Activated CD4-positive, alpha-beta T cell treated with anti-CD3 and anti-CD28 coated beads for 36 hours (primary cell): ENCODE measurements around the gene PRM1. TPM values are rescaled to one million over a fixed set of nuclear protein-coding genes. Genes with fewer than 3 reads are reported as not detected.

Experiments
- ATAC-seq: fragments of 200-7000 bp; cut with Tn5 transposase; one replicate; pipeline ENCODE4 v1.10.0; 2021; ENCODE audit warnings: mild to moderate bottlenecking, moderate library complexity
- CTCF ChIA-PET: fragments of 350-600 bp; sonication (Branson Sonifier 250); formaldehyde crosslinking; loops from one replicate; lab custom pipeline; 2021; ENCODE audit warnings: antibody characterized with exemption; lab: Charles Lee
- POLR2A ChIA-PET: fragments of 350-600 bp; sonication (Branson Sonifier 250); formaldehyde crosslinking; loops from one replicate; lab custom pipeline; 2021; ENCODE audit warnings: antibody characterized with exemption, inconsistent platforms; lab: Charles Lee
- DNase-seq: peaks from one replicate; pipeline ENCODE4 v3.0.0-alpha.2; 2020
- H3K27ac Mint-ChIP-seq: one replicate; pipeline ENCODE4 v1.8.0; 2021; ENCODE audit warnings: mixed read lengths
- H3K27me3 Mint-ChIP-seq: one replicate; pipeline ENCODE4 v1.8.0; 2021; ENCODE audit warnings: mixed read lengths
- H3K36me3 Mint-ChIP-seq: one replicate; pipeline ENCODE4 v1.8.0; 2021; ENCODE audit warnings: low read depth, mixed read lengths
- H3K4me1 Mint-ChIP-seq: one replicate; pipeline ENCODE4 v1.8.0; 2021; ENCODE audit warnings: mixed read lengths
- H3K4me3 Mint-ChIP-seq: one replicate; pipeline ENCODE4 v1.8.0; 2021; ENCODE audit warnings: mild to moderate bottlenecking, moderate library complexity, mixed read lengths
- H3K9me3 Mint-ChIP-seq: one replicate; pipeline ENCODE4 v1.8.0; 2021; ENCODE audit warnings: low read depth, mixed read lengths
- intact Hi-C, 2 experiments: fragments of 100-400 bp; cut with DNase I in 1 of 2; cut with micrococcal nuclease in 1 of 2; formaldehyde crosslinking; loops; one replicate each; pipeline versions ENCODE4 v1.14.2 to v1.15.1; 2022 to 2024; cut with DNase I, micrococcal nuclease
- total RNA-seq, 2 experiments: library from RNA; stranded (reverse); gene quantifications; one replicate each; pipeline ENCODE4 v1.2.3, GENCODE V29; 2021

Gene PRM1
- total RNA-seq, 2 experiments from 2014 or later, result not detected

DNA sequence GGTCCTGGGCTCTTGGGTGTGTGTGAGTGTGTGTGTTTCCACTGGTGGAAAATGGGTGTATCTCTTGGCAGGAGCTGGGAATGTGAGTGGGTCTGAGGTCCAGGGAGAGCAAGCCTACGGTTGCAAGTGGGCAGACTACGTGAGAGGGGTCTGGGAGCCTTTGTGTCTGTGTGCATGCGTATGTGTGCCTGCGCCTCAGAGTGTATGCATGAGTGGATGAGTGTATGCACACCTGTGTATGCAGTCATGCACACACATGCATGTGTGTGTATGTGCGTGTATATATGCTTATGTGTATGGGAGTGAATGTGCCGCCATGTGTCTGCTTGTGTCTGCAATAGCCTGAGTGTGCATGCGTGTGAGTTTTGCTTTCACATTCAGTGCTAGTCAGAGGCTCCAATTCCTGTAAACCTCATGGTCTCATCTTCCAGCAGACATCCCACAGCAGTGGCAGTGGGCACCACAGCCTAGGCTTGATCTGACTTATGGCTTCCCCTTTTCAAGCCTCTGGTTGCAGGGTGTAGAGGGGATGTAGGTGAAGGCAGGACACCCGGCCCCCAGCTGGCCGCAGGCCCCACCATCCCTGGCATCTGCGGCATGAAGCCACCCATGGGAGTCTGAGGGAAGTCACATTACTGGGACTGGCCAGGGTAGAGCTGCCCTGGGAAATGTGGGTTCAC is 44.4 kb upstream of the PRM1 start:
- POLR2A ChIA-PET, result no interaction called here
- no peak overlapping the region for H3K4me3 Mint-ChIP-seq
- ATAC-seq (peak; percentile 57), DNase-seq (peak; percentile 67)
- CTCF ChIA-PET, result interaction anchor here (0.9 to 1.4 kb wide), 3 partner anchors 9 to 53 kb away, joined by 3 to 4 read pairs (median 3); no protein-coding TSS in a partner anchor
- peaks cover 50% of the 10 kb centered on the region for H3K4me1 Mint-ChIP-seq
- H3K9me3 Mint-ChIP-seq, result no peaks in the 10 kb centered on the region
- H3K27ac Mint-ChIP-seq, result peak overlapping the region; percentile 63
- intact Hi-C loops, result loop anchor here in 1 of 2 experiments (2.0 kb wide), 1 partner anchor 13 kb away; no protein-coding TSS in a partner anchor
- H3K27me3 Mint-ChIP-seq, result no peaks in the 10 kb centered on the region
- H3K36me3 Mint-ChIP-seq, result no peaks in the 10 kb centered on the region

DNA sequence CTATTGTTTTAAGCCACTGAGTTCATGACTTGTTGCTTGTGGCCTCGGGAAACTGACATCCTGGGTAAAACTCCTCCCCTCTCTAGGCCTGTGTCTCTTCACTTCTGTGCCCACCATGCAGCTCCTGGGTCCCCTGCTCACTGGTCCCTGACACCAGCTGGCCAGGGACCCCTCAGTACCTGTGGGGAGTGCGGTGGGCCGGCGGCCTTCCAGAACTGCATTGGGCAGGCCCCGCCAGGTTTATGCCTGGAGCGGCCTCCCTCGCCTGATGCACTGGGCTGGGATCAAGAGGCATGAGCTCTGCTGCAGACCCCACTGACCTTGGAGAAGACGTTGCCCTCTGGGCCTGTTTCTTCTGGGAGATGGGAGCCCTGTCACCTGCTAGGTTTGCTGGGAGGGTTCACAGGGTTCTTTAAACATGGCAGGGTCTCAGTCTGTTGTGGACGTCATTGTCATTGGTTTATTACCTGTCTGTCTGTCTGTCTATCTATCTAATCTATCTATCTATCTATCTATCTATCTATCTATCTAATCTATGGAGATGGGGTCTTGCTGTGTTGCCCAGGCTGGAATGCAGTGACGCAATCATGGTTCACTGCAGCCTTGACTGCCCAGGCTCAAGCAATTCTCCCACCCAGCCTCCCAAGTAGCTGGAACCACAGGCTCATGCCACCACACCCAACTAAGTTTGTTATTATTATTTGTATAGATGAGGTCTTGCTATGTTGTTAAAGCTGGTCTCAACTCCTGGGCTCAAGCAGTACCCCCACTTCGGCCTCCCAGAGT is 42.6 kb upstream of the PRM1 start:
- Mint-ChIP-seq H3K27ac (no peak overlapping the region), H3K27me3 (no peaks in the 10 kb centered on the region), H3K9me3 (no peaks in the 10 kb centered on the region), H3K4me1 (peaks cover 38% of the 10 kb centered on the region), H3K4me3 (no peak overlapping the region), H3K36me3 (no peaks in the 10 kb centered on the region)
- ATAC-seq, result no peak
- no peak for DNase-seq
- ChIA-PET CTCF (interaction anchor here (0.5 to 1.4 kb wide), 3 partner anchors 11 to 171 kb away, joined by 3 to 4 read pairs (median 3); no protein-coding TSS in a partner anchor), POLR2A (no interaction called here)
- intact Hi-C loops, result no loop called here

DNA sequence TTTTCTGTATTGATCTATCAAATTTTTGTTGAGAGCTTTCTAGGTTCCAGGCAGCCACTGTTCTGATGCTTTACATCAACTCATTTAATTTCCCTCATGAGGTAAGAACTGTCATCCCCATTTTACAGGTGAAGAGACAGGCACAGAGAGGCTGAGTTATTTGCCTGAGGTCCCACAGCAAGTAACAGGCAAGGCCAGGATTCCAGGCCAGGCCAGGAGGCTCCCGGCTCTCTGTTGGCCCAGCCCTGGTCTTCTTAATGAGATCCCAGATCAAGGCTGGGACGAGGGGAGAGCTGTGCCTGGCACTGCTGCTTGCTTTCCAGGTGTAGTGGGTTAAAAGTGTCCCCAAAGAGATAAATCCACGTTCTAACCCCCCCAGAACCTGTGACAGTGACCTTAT is 41.7 kb upstream of the PRM1 start:
- Mint-ChIP-seq H3K4me1 (peaks cover 29% of the 10 kb centered on the region), H3K9me3 (no peaks in the 10 kb centered on the region), H3K27me3 (no peaks in the 10 kb centered on the region), H3K27ac (no peak overlapping the region), H3K36me3 (no peaks in the 10 kb centered on the region), H3K4me3 (no peak overlapping the region)
- ATAC-seq, result no peak
- intact Hi-C loops, result no loop called here
- ChIA-PET POLR2A (no interaction called here), CTCF (no interaction called here)
- DNase-seq, result no peak

DNA sequence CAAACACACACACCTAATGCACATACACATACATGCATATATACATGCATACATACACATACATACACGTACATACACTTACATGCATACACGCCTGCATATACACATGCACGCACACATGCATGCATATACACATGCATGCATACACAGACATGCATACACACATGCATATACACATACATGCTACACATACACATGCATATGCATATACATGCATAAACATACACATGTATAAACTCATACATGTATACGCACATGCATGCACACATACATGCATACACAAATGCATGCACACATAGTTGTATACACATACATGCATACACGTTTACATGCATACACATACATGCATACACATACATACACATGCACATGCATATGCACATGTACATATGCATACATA is 40.5 kb upstream of the PRM1 start:
- H3K9me3 Mint-ChIP-seq, result no peaks in the 10 kb centered on the region
- POLR2A ChIA-PET, result no interaction called here

DNA sequence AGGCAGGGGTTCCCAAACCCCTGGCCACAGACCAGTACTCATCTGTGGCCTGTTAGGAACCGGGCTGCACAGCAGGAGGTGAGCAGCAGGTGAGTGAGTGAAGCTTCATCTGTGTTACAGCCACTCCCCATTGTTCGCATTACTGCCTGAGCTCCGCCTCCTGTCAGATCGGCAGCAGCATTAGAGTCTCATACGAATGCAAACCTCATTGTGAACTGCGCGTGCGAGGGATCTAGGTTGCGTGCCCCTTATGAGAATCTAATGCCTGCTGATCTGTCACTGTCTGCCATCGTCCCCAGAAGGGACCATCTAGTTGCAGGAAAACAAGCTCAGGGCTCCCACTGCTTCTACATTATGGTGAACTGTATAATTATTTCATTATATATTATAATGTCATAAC is 39.0 kb upstream of the PRM1 start:
- H3K4me3 Mint-ChIP-seq, result no peak overlapping the region
- ATAC-seq (no peak), DNase-seq (no peak)
- no peak overlapping the region for H3K27ac Mint-ChIP-seq
- no peaks in the 10 kb centered on the region for H3K36me3 Mint-ChIP-seq
- ChIA-PET CTCF (no interaction called here), POLR2A (interaction anchor here (1.4 kb wide), 1 partner anchor 8 kb away, joined by 3 read pairs; no protein-coding TSS in a partner anchor)
- intact Hi-C loops, result no loop called here
- H3K9me3 Mint-ChIP-seq, result no peaks in the 10 kb centered on the region
- peaks cover 5% of the 10 kb centered on the region for H3K4me1 Mint-ChIP-seq
- no peaks in the 10 kb centered on the region for H3K27me3 Mint-ChIP-seq

More for the DNA sequence above, 40.5 kb upstream of the PRM1 start:
- intact Hi-C loops, result no loop called here
- Mint-ChIP-seq H3K4me3 (no peak overlapping the region), H3K27me3 (no peaks in the 10 kb centered on the region), H3K36me3 (no peaks in the 10 kb centered on the region), H3K27ac (no peak overlapping the region), H3K4me1 (peaks cover 17% of the 10 kb centered on the region)
- ATAC-seq (no peak), DNase-seq (no peak)
- CTCF ChIA-PET, result no interaction called here

DNA sequence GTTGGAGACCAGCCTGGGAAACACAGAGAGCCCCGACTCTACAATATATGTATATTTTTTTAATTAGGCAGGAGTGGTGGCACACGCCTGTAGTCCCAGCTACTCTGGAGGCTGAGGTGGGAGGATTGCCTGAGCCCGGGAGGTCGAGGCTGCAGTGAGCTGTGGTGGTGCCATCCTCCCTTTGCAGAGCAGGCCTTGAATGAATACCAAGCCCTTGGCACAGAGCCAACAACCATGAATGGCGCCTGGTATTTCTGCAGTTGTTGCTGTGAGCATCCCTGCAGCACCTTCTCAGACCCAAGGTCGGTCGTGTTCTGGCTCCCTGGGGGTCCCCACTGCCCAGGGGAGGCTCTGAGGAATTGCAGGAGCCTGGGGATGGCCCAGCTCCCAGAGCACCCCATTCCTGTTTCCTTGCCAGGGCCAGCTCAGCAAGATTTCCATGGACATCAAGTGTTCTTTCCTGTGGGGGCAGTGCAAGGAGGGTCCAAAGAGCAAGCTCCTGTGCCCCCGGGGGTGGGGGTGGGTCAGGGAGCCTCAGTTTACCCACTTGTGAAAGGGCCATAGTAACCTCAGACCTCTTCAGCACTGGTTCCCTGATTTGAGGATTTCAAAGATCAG is 38.5 kb upstream of the PRM1 start:
- ATAC-seq, result no peak
- no peak overlapping the region for H3K27ac Mint-ChIP-seq
- DNase-seq, result peak; percentile 33
- H3K36me3 Mint-ChIP-seq, result no peaks in the 10 kb centered on the region
- peaks cover under 1% of the 10 kb centered on the region for H3K4me1 Mint-ChIP-seq
- intact Hi-C loops, result no loop called here
- POLR2A ChIA-PET, result interaction anchor here (1.4 kb wide), 1 partner anchor 8 kb away, joined by 3 read pairs; no protein-coding TSS in a partner anchor
- no peaks in the 10 kb centered on the region for H3K27me3 Mint-ChIP-seq
- no peak overlapping the region for H3K4me3 Mint-ChIP-seq
- CTCF ChIA-PET, result interaction anchor here (0.6 kb wide), 1 partner anchor 356 kb away, joined by 4 read pairs; no protein-coding TSS in a partner anchor
- no peaks in the 10 kb centered on the region for H3K9me3 Mint-ChIP-seq

DNA sequence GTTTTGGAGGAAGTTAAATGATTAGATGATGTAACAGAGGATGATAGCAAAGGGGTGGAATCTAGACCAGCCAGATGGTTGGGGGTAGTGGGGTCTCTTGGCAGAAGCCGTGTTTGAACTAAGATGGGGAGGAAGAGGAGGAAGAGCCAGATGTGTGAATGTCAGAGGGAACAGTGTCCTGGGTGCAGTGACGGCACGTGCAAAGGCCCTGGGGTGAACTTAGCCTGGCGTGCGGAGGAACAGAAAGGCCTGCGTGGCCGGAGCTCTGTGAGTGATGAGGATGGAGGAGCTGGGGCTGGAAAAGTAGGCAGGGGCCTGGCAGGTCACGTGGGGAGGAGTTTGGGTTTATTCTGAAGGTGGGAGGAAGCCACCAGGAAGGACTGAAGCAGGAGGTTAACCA is 37.7 kb upstream of the PRM1 start:
- DNase-seq (no peak), ATAC-seq (no peak)
- Mint-ChIP-seq H3K36me3 (no peaks in the 10 kb centered on the region), H3K27me3 (no peaks in the 10 kb centered on the region), H3K4me1 (peaks cover 2% of the 10 kb centered on the region), H3K9me3 (no peaks in the 10 kb centered on the region), H3K27ac (no peak overlapping the region), H3K4me3 (no peak overlapping the region)
- intact Hi-C loops, result no loop called here
- ChIA-PET CTCF (interaction anchor here (0.9 kb wide), 1 partner anchor 22 kb away, joined by 3 read pairs; no protein-coding TSS in a partner anchor), POLR2A (no interaction called here)

DNA sequence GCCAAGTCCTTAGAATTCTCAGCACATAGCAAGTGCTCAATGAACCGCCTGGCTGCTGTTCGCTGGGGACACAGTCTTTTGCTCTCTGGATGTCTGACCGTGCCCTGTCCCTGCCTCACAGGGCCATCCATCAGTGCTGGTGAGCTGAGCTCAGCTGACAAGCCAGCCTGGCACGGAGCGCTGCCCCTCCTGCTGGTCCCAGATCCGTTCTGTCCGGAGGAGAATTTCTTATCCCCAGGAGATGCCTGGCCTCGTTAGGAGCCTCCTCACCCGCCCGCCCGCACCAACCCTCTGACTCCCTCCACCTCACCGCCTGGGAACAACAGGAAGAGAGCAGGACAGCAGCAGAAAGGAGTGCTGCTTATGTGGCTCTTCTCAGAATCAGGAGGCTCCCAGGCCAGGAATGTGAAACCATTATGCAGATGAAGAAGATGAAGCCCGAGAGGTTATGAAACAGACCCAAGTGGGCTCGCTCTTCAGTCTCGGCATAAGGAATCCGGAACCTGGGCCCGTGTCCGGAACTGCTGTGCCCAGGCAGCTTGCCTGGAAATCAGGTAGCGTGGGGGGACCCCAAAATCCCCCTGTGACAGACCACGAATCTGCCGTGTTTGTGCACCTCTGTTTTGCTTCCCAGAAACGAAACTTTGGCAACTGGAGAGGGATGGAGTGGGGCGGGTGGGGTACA is 35.3 kb upstream of the PRM1 start:
- no peak overlapping the region for H3K4me3 Mint-ChIP-seq
- no peak overlapping the region for H3K27ac Mint-ChIP-seq
- DNase-seq (no peak), ATAC-seq (no peak)
- POLR2A ChIA-PET, result no interaction called here
- H3K9me3 Mint-ChIP-seq, result no peaks in the 10 kb centered on the region
- H3K4me1 Mint-ChIP-seq, result peaks cover 24% of the 10 kb centered on the region
- H3K36me3 Mint-ChIP-seq, result no peaks in the 10 kb centered on the region
- intact Hi-C loops, result no loop called here
- no peaks in the 10 kb centered on the region for H3K27me3 Mint-ChIP-seq
- CTCF ChIA-PET, result interaction anchor here (0.7 kb wide), 1 partner anchor 226 kb away, joined by 3 read pairs; no protein-coding TSS in a partner anchor

DNA sequence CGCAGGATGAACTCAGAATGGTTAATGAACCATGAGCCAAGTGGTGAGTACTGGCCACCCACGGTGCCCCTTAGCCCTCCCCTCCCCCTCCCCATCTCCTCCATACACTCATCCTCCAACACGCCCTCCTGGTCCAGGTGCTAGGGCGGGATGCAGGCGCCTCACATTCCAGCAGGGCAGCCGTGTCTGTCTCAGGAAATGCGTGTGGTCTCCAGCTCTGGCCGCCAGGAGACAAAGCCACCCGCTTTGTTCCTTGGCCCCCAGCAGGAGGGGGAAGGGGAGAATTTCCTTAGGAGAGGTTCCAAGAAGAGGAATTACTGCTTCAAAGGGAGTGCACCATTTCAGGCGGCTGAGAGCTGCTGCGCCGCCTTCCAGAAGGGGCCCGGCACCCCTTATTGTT is 34.4 kb upstream of the PRM1 start:
- H3K36me3 Mint-ChIP-seq, result no peaks in the 10 kb centered on the region
- H3K27me3 Mint-ChIP-seq, result no peaks in the 10 kb centered on the region
- POLR2A ChIA-PET, result no interaction called here
- H3K27ac Mint-ChIP-seq, result no peak overlapping the region
- H3K4me1 Mint-ChIP-seq, result peaks cover 33% of the 10 kb centered on the region
- ATAC-seq, result no peak
- intact Hi-C loops, result no loop called here
- no peaks in the 10 kb centered on the region for H3K9me3 Mint-ChIP-seq
- CTCF ChIA-PET, result no interaction called here
- H3K4me3 Mint-ChIP-seq, result no peak overlapping the region
- no peak for DNase-seq

DNA sequence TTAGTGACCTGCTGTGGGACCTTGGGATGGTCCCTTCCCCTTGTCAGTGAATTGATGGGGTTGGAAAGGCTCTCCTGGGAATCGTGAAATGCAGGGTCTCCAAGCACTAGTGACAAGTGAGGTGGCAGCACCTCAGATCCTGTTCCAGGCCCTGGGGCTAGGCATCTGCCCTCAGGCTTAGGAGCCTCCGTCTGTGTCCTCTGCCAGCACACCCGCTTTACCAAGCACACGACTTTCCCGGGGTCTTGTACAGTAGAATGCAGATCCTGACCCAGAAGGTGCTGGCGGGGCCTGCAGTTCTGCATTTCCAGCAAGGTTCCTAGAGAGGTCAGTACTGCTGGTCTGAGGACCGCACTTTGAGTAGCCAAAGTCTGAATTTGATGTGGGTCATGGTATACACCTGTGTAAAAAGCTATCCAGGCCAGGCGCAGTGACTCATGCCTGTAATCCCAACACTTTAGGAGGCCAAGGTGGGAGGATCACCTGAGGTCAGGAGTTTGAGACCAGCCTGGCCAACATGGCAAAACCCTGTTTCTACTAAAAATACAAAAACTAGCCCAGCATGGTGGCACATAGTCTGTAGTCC is 33.3 kb upstream of the PRM1 start:
- Mint-ChIP-seq H3K36me3 (no peaks in the 10 kb centered on the region), H3K27me3 (no peaks in the 10 kb centered on the region), H3K4me1 (peaks cover 38% of the 10 kb centered on the region), H3K9me3 (no peaks in the 10 kb centered on the region), H3K4me3 (no peak overlapping the region), H3K27ac (no peak overlapping the region)
- intact Hi-C loops, result loop anchor here in 1 of 2 experiments (5.0 kb wide), 2 partner anchors 43 to 52 kb away; no protein-coding TSS in a partner anchor
- ATAC-seq (no peak), DNase-seq (no peak)
- ChIA-PET POLR2A (no interaction called here), CTCF (no interaction called here)
